WTC11 (cell line): ENCODE measurements around the gene MYO1H.

Source experiments
- CTCF ChIP-seq: fragments of 200-600 bp; IDR thresholded peaks from 2 replicates; pipeline ENCODE4 v1.8.0; 2022; ENCODE audit warnings: antibody characterized with exemption
- PREB ChIP-seq: sonication (generic); formaldehyde crosslinking; IDR thresholded peaks from 2 replicates; pipeline ENCODE4 v1.8.1; 2022; ENCODE audit warnings: mild to moderate bottlenecking, missing genetic modification reagents, moderate library complexity, borderline replicate concordance
- SP1 ChIP-seq: sonication (generic); formaldehyde crosslinking; conservative IDR thresholded peaks from 2 replicates; pipeline ENCODE4 v1.8.1; 2022; ENCODE audit warnings: missing genetic modification reagents
- STAT6 ChIP-seq: sonication (generic); formaldehyde crosslinking; conservative IDR thresholded peaks from 2 replicates; pipeline ENCODE4 v1.8.1; 2023; ENCODE audit warnings: mild to moderate bottlenecking, low read depth, missing genetic modification reagents, moderate library complexity
- USF2 ChIP-seq: sonication (generic); formaldehyde crosslinking; IDR thresholded peaks from 2 replicates; pipeline ENCODE4 v1.8.1; 2023; ENCODE audit warnings: mild to moderate bottlenecking, missing genetic modification reagents, moderate library complexity
- ZNF512 ChIP-seq: sonication (generic); formaldehyde crosslinking; IDR thresholded peaks from 2 replicates; pipeline ENCODE4 v1.8.1; 2022; ENCODE audit warnings: missing genetic modification reagents, borderline replicate concordance
- TF ChIP-seq, protein P1 (sequence below): sonication (generic); formaldehyde crosslinking; IDR thresholded peaks from 2 replicates; pipeline ENCODE4 v1.8.1; 2023; ENCODE audit warnings: mild to moderate bottlenecking, missing genetic modification reagents, borderline replicate concordance

GRCh38 chr12:109387425-109388166 is 39.9 kb downstream of the MYO1H start:
- TF ChIP-seq PREB (CRISPR knock-in tag) (no peak), CTCF (peak; percentile 35; the same call in 1 of the 2 replicates), STAT6 (no peak), ZNF512 (CRISPR knock-in tag) (no peak), SP1 (CRISPR knock-in tag) (no peak), USF2 (CRISPR knock-in tag) (no peak)
- TF ChIP-seq, protein P1, sequence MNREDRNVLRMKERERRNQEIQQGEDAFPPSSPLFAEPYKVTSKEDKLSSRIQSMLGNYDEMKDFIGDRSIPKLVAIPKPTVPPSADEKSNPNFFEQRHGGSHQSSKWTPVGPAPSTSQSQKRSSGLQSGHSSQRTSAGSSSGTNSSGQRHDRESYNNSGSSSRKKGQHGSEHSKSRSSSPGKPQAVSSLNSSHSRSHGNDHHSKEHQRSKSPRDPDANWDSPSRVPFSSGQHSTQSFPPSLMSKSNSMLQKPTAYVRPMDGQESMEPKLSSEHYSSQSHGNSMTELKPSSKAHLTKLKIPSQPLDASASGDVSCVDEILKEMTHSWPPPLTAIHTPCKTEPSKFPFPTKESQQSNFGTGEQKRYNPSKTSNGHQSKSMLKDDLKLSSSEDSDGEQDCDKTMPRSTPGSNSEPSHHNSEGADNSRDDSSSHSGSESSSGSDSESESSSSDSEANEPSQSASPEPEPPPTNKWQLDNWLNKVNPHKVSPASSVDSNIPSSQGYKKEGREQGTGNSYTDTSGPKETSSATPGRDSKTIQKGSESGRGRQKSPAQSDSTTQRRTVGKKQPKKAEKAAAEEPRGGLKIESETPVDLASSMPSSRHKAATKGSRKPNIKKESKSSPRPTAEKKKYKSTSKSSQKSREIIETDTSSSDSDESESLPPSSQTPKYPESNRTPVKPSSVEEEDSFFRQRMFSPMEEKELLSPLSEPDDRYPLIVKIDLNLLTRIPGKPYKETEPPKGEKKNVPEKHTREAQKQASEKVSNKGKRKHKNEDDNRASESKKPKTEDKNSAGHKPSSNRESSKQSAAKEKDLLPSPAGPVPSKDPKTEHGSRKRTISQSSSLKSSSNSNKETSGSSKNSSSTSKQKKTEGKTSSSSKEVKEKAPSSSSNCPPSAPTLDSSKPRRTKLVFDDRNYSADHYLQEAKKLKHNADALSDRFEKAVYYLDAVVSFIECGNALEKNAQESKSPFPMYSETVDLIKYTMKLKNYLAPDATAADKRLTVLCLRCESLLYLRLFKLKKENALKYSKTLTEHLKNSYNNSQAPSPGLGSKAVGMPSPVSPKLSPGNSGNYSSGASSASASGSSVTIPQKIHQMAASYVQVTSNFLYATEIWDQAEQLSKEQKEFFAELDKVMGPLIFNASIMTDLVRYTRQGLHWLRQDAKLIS (CRISPR knock-in tag): no peak
